GM21717 (cell line): Measurements from ENCODE around the gene SCGB1C1.
"Not testable (repeated sequence)": the region's sequence is repeated elsewhere in the genome, so short reads cannot be mapped to it uniquely, and the experiment has no call there.

ENCODE experiments used
- ATAC-seq: cut with Tn5 transposase; IDR thresholded peaks from one replicate; pipeline ENCODE4 v1.9.1; 2021; ENCODE audit warnings: mild to moderate bottlenecking, moderate library complexity; ENCODE audit not compliant: unreplicated experiment

Gene SCGB1C1

GRCh38 chr11:236774-237767 is 44.2 kb downstream of the SCGB1C1 start, which contains the start of gene PSMD13:
TSS of gene PSMD13 (plus strand) at chr11:236976. CDS start at chr11:237050, 74 bp downstream.
- ATAC-seq, result peak; percentile 78

GRCh38 chr11:238346-238745 is 45.5 kb downstream of the SCGB1C1 start:
- not testable (repeated sequence) for ATAC-seq

GRCh38 chr11:240315-240714 is 47.4 kb downstream of the SCGB1C1 start:
- ATAC-seq, result no peak

GRCh38 chr11:241634-242033 is 48.8 kb downstream of the SCGB1C1 start:
- ATAC-seq, result no peak
